H1 (cell line): ENCODE data around the gene ARHGAP22. TPM values are rescaled to one million over a fixed set of nuclear protein-coding genes. Genes with fewer than 3 reads are reported as not detected.

Experiments
- CTCF ChIA-PET: fragments of 300-600 bp; sonication (Branson Sonifier 250); formaldehyde crosslinking; loops from one replicate; lab custom pipeline; 2021; ENCODE audit not compliant: partially characterized antibody; lab: Charles Lee
- POLR2A ChIA-PET: fragments of 300-600 bp; sonication (Branson Sonifier 250); formaldehyde crosslinking; loops from one replicate; lab custom pipeline; 2021; ENCODE audit warnings: inconsistent platforms; ENCODE audit not compliant: partially characterized antibody; lab: Charles Lee
- DNase-seq, 2 experiments: peaks; one replicate each; pipeline versions ENCODE4 v3.0.0 to v3.0.0-alpha.2; 2010 to 2022; ENCODE audit warnings: low spot score in 2 of 2, low read depth in 1 of 2, mixed read lengths in 1 of 2
- FAIRE-seq: peaks from 2 replicates; lab custom pipeline; 2011; peaks lifted over from hg19 to GRCh38; lab: Jason Lieb, UNC
- H2AFZ ChIP-seq: 2 replicates; pipeline ENCODE4 v1.8.1; 2012; ENCODE audit warnings: low read length, inconsistent platforms
- H2AK5ac ChIP-seq: 2 replicates; pipeline ENCODE4 v1.6.1; 2013; ENCODE audit warnings: low read depth, low read length
- H2BK120ac ChIP-seq: replicated peaks from 2 replicates; pipeline ENCODE3; 2013; ENCODE audit warnings: low read depth, low read length, inconsistent platforms
- H2BK12ac ChIP-seq: 2 replicates; pipeline ENCODE4 v1.6.1; 2013; ENCODE audit warnings: low read depth, low read length
- H2BK15ac ChIP-seq: 2 replicates; pipeline ENCODE4 v1.6.1; 2013; ENCODE audit warnings: low read length
- H2BK20ac ChIP-seq: 2 replicates; pipeline ENCODE4 v1.6.1; 2013; ENCODE audit warnings: low read length
- H2BK5ac ChIP-seq: 2 replicates; pipeline ENCODE4 v1.6.1; 2013; ENCODE audit warnings: low read depth, low read length
- H3K14ac ChIP-seq: 2 replicates; pipeline ENCODE4 v1.6.1; 2013; ENCODE audit warnings: inconsistent platforms; ENCODE audit not compliant: insufficient read length
- H3K18ac ChIP-seq: 2 replicates; pipeline ENCODE4 v1.6.1; 2013; ENCODE audit warnings: low read length; ENCODE audit errors: extremely low read depth
- H3K23ac ChIP-seq: 2 replicates; pipeline ENCODE4 v1.6.1; 2013; ENCODE audit warnings: inconsistent platforms; ENCODE audit not compliant: insufficient read length
- H3K23me2 ChIP-seq: 2 replicates; pipeline ENCODE4 v1.6.1; 2013; ENCODE audit warnings: low read depth, low read length
- H3K27ac ChIP-seq: 2 replicates; pipeline ENCODE4 v1.6.1; 2011; ENCODE audit warnings: low read depth, low read length, inconsistent platforms
- H3K27me3 ChIP-seq, 4 experiments: replicated peaks in 1 of 4; 1 replicate in 1 of 4; 2 replicates in 3 of 4; pipeline versions ENCODE4 v1.6.1 to v1.8.1; 2011 to 2013; ENCODE audit warnings: low read length in 3 of 4, mild to moderate bottlenecking in 3 of 4, inconsistent platforms in 2 of 4, mixed read lengths in 2 of 4, moderate library complexity in 1 of 4; ENCODE audit not compliant: control insufficient read depth in 3 of 4, insufficient read depth in 3 of 4; ENCODE audit errors: extremely low read depth in 1 of 4
- H3K36me3 ChIP-seq, 4 experiments: 2 replicates each; pipeline versions ENCODE4 v1.6.1 to v1.8.1; 2011 to 2013; ENCODE audit warnings: mild to moderate bottlenecking in 4 of 4, low read length in 3 of 4, moderate library complexity in 2 of 4, control low read depth in 1 of 4, inconsistent platforms in 1 of 4; ENCODE audit not compliant: insufficient read depth in 4 of 4, control insufficient read depth in 2 of 4
- H3K4ac ChIP-seq: replicated peaks from 2 replicates; pipeline ENCODE3; 2013; ENCODE audit warnings: low read length, low read depth, mixed read lengths, inconsistent platforms; ENCODE audit not compliant: insufficient read length
- H3K4me1 ChIP-seq, 4 experiments: replicated peaks in 1 of 4; 1 replicate in 1 of 4; 2 replicates in 3 of 4; pipeline versions ENCODE4 v1.6.1 to v1.8.1; 2011 to 2013; ENCODE audit warnings: low read length in 3 of 4, inconsistent platforms in 2 of 4, mixed read lengths in 1 of 4; ENCODE audit not compliant: insufficient read depth in 4 of 4, control insufficient read depth in 3 of 4
- H3K4me2 ChIP-seq, 2 experiments: 2 replicates each; pipeline versions ENCODE4 v1.6.1 to v1.8.1; 2011 to 2013; ENCODE audit warnings: low read depth in 2 of 2, low read length in 2 of 2, control low read depth in 1 of 2, inconsistent platforms in 1 of 2, mild to moderate bottlenecking in 1 of 2; ENCODE audit not compliant: insufficient read depth in 1 of 2
- H3K4me3 ChIP-seq, 4 experiments: fragments of 200-600, 300-600 bp in 1 of 4; sonication (generic), shearing (Covaris generic), sonication (Bioruptor Twin) in 1 of 4; 2 replicates each; pipeline versions ENCODE4 v1.5.1 to v1.8.1; 2011 to 2016; ENCODE audit warnings: low read length in 4 of 4, low read depth in 3 of 4, control low read depth in 2 of 4, inconsistent platforms in 2 of 4, mild to moderate bottlenecking in 2 of 4, mixed read lengths in 1 of 4, moderate library complexity in 1 of 4; ENCODE audit not compliant: insufficient read depth in 2 of 4; ENCODE audit errors: extremely low read depth in 1 of 4
- H3K56ac ChIP-seq: replicated peaks from 2 replicates; pipeline ENCODE3; 2013; ENCODE audit warnings: low read depth, mild to moderate bottlenecking, mixed read lengths, low read length, inconsistent platforms; ENCODE audit not compliant: insufficient read length
- H3K79me1 ChIP-seq: 2 replicates; pipeline ENCODE4 v1.6.1; 2013; ENCODE audit warnings: low read depth, low read length, control low read depth
- H3K79me2 ChIP-seq, 2 experiments: 2 replicates each; pipeline versions ENCODE4 v1.6.1 to v1.8.1; 2012 to 2013; ENCODE audit warnings: low read length in 2 of 2, mild to moderate bottlenecking in 2 of 2, inconsistent platforms in 1 of 2; ENCODE audit not compliant: insufficient read depth in 2 of 2, control insufficient read depth in 1 of 2
- H3K9ac ChIP-seq, 4 experiments: replicated peaks in 1 of 4; 1 replicate in 1 of 4; 2 replicates in 3 of 4; pipeline versions ENCODE4 v1.6.1 to v1.8.1; 2011 to 2013; ENCODE audit warnings: low read depth in 3 of 4, low read length in 3 of 4, control low read depth in 2 of 4, mild to moderate bottlenecking in 2 of 4, moderate library complexity in 2 of 4, inconsistent platforms in 1 of 4; ENCODE audit errors: extremely low read depth in 1 of 4
- H3K9me3 ChIP-seq, 2 experiments: 2 replicates each; pipeline versions ENCODE4 v1.6.1 to v1.8.1; 2012 to 2013; ENCODE audit warnings: mild to moderate bottlenecking in 2 of 2, moderate library complexity in 2 of 2, control low read depth in 1 of 2, inconsistent platforms in 1 of 2, low read depth in 1 of 2, low read length in 1 of 2, mixed read lengths in 1 of 2; ENCODE audit not compliant: insufficient read depth in 2 of 2
- H4K20me1 ChIP-seq, 2 experiments: replicated peaks in 1 of 2; 2 replicates each; pipeline versions ENCODE3 to v1.8.1; 2011 to 2013; ENCODE audit warnings: inconsistent platforms in 2 of 2, low read length in 2 of 2, mild to moderate bottlenecking in 1 of 2; ENCODE audit not compliant: insufficient read depth in 2 of 2, control insufficient read depth in 1 of 2
- H4K5ac ChIP-seq: 2 replicates; pipeline ENCODE4 v1.6.1; 2013; ENCODE audit warnings: low read length, low read depth, mixed read lengths, inconsistent platforms; ENCODE audit not compliant: insufficient read length
- H4K8ac ChIP-seq: 2 replicates; pipeline ENCODE4 v1.8.0; 2013; ENCODE audit warnings: mild to moderate bottlenecking, moderate library complexity, low read length, inconsistent platforms; ENCODE audit not compliant: insufficient read depth; ENCODE audit errors: extremely low read depth
- H4K91ac ChIP-seq: replicated peaks from 2 replicates; pipeline ENCODE3; 2013; ENCODE audit warnings: low read length, mixed read lengths, inconsistent platforms; ENCODE audit not compliant: insufficient read length
- EP300 ChIP-seq, 2 experiments: IDR thresholded peaks; 1 replicate in 1 of 2; 2 replicates in 1 of 2; pipeline ENCODE4 v1.6.1; 2011 to 2012; ENCODE audit warnings: low read depth in 2 of 2, low read length in 2 of 2, mild to moderate bottlenecking in 2 of 2, borderline replicate concordance in 1 of 2, inconsistent platforms in 1 of 2, moderate library complexity in 1 of 2
- GABPA ChIP-seq: IDR thresholded peaks from 2 replicates; pipeline ENCODE4 v1.6.1; 2011; ENCODE audit warnings: mild to moderate bottlenecking, low read length, moderate library complexity, borderline replicate concordance; ENCODE audit not compliant: insufficient read depth
- NRF1 ChIP-seq: IDR thresholded peaks from 2 replicates; pipeline ENCODE4 v1.6.1; 2011; ENCODE audit warnings: mild to moderate bottlenecking, low read depth, low read length, improper control_type of control experiment
- RAD21 ChIP-seq, 2 experiments: IDR thresholded peaks in 1 of 2; conservative IDR thresholded peaks in 1 of 2; 2 replicates each; pipeline ENCODE4 v1.6.1; 2011; ENCODE audit warnings: low read depth in 2 of 2, low read length in 2 of 2, improper control_type of control experiment in 1 of 2, inconsistent platforms in 1 of 2, mild to moderate bottlenecking in 1 of 2, moderate library complexity in 1 of 2
- RBBP5 ChIP-seq: IDR thresholded peaks from 2 replicates; pipeline ENCODE4 v1.7.1; 2012; ENCODE audit warnings: low read depth, mild to moderate bottlenecking, inconsistent platforms, low read length, moderate library complexity, borderline replicate concordance
- RFX5 ChIP-seq: IDR thresholded peaks from 2 replicates; pipeline ENCODE4 v1.6.1; 2011; ENCODE audit warnings: low read depth, low read length, improper control_type of control experiment, borderline replicate concordance
- RXRA ChIP-seq: IDR thresholded peaks from 2 replicates; pipeline ENCODE4 v1.6.1; 2011; ENCODE audit warnings: low read depth, mild to moderate bottlenecking, low read length, moderate library complexity; ENCODE audit not compliant: insufficient read depth
- SIN3A ChIP-seq, 2 experiments: IDR thresholded peaks in 1 of 2; conservative IDR thresholded peaks in 1 of 2; 2 replicates each; pipeline ENCODE4 v1.6.1; 2011 to 2012; ENCODE audit warnings: low read length in 2 of 2, improper control_type of control experiment in 1 of 2, low read depth in 1 of 2, mild to moderate bottlenecking in 1 of 2
- TCF12 ChIP-seq: IDR thresholded peaks from 2 replicates; pipeline ENCODE4 v1.6.1; 2011; ENCODE audit warnings: low read depth, mild to moderate bottlenecking, low read length
- WGBS, 2 experiments: shearing (Covaris generic) in 1 of 2; methylation state at CpG; one replicate each; pipeline versions ENCODE4 v1.1.6 to v1.1.7; 2013 to 2015; ENCODE audit warnings: low lambda C conversion rate in 2 of 2, mixed read lengths in 2 of 2, inconsistent platforms in 1 of 2, low coverage in 1 of 2, missing lambda C conversion rate in 1 of 2; ENCODE audit not compliant: insufficient replicate concordance in 2 of 2, insufficient coverage in 1 of 2, insufficient read length in 1 of 2; ENCODE audit errors: extremely low coverage in 1 of 2, missing lambda C conversion rate in 1 of 2; 5-methylcytosine and 5-hydroxymethylcytosine counted together
- polyA plus RNA-seq, 7 experiments: library from polyadenylated mRNA; depleted of rRNA in 3 of 7; stranded (reverse) in 5 of 7; unstranded in 2 of 7; fragments of >200 nt in 5 of 7; fragments of 200-250 nt in 2 of 7; gene quantifications; 1 replicate in 5 of 7; 2 replicates in 1 of 7; 4 replicates in 1 of 7; pipeline versions ENCODE4 v1.2.1 to v1.2.3, GENCODE V29; 2011 to 2013; ENCODE audit warnings: missing spikeins in 2 of 7, mixed read lengths in 2 of 7
- total RNA-seq: library from RNA; stranded (reverse); fragmentation: NEBNext Ultra II Directional; extraction: Animal tissue kit (Norgen Biotek cat#: 25700); gene quantifications from 2 replicates; pipeline ENCODE4 v1.2.1, GENCODE V29; 2021
- TF ChIP-seq, protein P1 (sequence below): IDR thresholded peaks from 2 replicates; pipeline ENCODE4 v1.6.1; 2012; ENCODE audit warnings: low read length, inconsistent platforms

The ARHGAP22 gene
- total and polyA plus RNA-seq, 2 of the 8 experiments (the other 6 are each of a cell fraction or from before 2014, with no cell fraction given): 3.6 to 11.2 TPM

- Histone ChIP-seq H4K5ac (no peak overlapping the region), H3K36me3 (no peaks in the 10 kb centered on the region; a peak in 1 of 8 replicates), H2BK120ac (no peak overlapping the region), H3K56ac (no peak overlapping the region), H3K27me3 (no peaks in the 10 kb centered on the region), H3K4ac (no peak overlapping the region), H2BK20ac (no peak overlapping the region), H3K23me2 (peaks cover 2% of the 10 kb centered on the region; the same call in 1 of the 2 replicates), H3K18ac (no peak overlapping the region), H3K23ac (no peak overlapping the region), H2AFZ (no peak overlapping the region), H3K9me3 (no peaks in the 10 kb centered on the region), H2BK15ac (no peak overlapping the region), H3K4me1 (peaks cover 0 to 3% (median 0%) of the 10 kb centered on the region in 4 experiments; a peak in 1 of 7 replicates), H3K27ac (no peak overlapping the region), H3K4me3 (no peak overlapping the region), H4K8ac (peak overlapping the region; percentile 79; the same call in 1 of the 2 replicates), H3K79me2 (no peaks in the 10 kb centered on the region), H3K9ac (no peak overlapping the region), H2AK5ac (no peak overlapping the region), H4K20me1 (peaks cover 3 to 4% of the 10 kb centered on the region in 2 experiments), H3K14ac (no peak overlapping the region), H3K4me2 (no peak overlapping the region), H2BK5ac (no peak overlapping the region), H2BK12ac (no peak overlapping the region), H3K79me1 (no peaks in the 10 kb centered on the region), H4K91ac (no peak overlapping the region)
- DNase-seq (peak in 1 of 2 experiments; percentile 42), FAIRE-seq (no peak)
- WGBS, 2 experiments: 96% methylated on average over 35 of the region's 49 CpGs; no CpG with 5 or more reads in 1 of the 2 experiments
- ChIA-PET POLR2A (no interaction called here), CTCF (interaction anchor here (0.7 to 10.9 kb wide), 5 partner anchors 9 to 206 kb away, joined by 3 to 141 read pairs (median 7); no protein-coding TSS in a partner anchor)
- TF ChIP-seq TCF12 (no peak), EP300 (IDR thresholded peaks at IDR 0.05; ENCODE audit: borderline replicate concordance in 1 of 2, low read depth in 2 of 2, low read length in 2 of 2) (no peak), NRF1 (no peak), RBBP5 (no peak), SIN3A (conservative IDR thresholded peaks at IDR 0.05 in 1 of 2, IDR thresholded peaks at IDR 0.05 in 1 of 2; ENCODE audit: low read depth in 1 of 2, low read length in 2 of 2) (no peak), RXRA (no peak), RFX5 (no peak), GABPA (no peak), RAD21 (IDR thresholded peaks at IDR 0.05 in 1 of 2, conservative IDR thresholded peaks at IDR 0.05 in 1 of 2; ENCODE audit: low read depth in 2 of 2, low read length in 2 of 2) (no peak)
- TF ChIP-seq, protein P1, sequence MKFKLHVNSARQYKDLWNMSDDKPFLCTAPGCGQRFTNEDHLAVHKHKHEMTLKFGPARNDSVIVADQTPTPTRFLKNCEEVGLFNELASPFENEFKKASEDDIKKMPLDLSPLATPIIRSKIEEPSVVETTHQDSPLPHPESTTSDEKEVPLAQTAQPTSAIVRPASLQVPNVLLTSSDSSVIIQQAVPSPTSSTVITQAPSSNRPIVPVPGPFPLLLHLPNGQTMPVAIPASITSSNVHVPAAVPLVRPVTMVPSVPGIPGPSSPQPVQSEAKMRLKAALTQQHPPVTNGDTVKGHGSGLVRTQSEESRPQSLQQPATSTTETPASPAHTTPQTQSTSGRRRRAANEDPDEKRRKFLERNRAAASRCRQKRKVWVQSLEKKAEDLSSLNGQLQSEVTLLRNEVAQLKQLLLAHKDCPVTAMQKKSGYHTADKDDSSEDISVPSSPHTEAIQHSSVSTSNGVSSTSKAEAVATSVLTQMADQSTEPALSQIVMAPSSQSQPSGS: no peak
Measured at GRCh38 chr10:48450233-48450740, 154.6 kb downstream of the ARHGAP22 start.
